ENCODE data around the gene TIAM1.

Gene TIAM1

GRCh38 chr21:31075848-31076247 is 268.2 kb downstream of the TIAM1 start:
- Histone ChIP-seq H3K4me3 (no peak overlapping the region), H3K27ac (no peak overlapping the region)
- DNase-seq (ENCODE audit: low spot score), result no peak
- TF ChIP-seq, protein P1, sequence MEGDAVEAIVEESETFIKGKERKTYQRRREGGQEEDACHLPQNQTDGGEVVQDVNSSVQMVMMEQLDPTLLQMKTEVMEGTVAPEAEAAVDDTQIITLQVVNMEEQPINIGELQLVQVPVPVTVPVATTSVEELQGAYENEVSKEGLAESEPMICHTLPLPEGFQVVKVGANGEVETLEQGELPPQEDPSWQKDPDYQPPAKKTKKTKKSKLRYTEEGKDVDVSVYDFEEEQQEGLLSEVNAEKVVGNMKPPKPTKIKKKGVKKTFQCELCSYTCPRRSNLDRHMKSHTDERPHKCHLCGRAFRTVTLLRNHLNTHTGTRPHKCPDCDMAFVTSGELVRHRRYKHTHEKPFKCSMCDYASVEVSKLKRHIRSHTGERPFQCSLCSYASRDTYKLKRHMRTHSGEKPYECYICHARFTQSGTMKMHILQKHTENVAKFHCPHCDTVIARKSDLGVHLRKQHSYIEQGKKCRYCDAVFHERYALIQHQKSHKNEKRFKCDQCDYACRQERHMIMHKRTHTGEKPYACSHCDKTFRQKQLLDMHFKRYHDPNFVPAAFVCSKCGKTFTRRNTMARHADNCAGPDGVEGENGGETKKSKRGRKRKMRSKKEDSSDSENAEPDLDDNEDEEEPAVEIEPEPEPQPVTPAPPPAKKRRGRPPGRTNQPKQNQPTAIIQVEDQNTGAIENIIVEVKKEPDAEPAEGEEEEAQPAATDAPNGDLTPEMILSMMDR (IDR thresholded peaks at IDR 0.05), result no peak

DNA sequence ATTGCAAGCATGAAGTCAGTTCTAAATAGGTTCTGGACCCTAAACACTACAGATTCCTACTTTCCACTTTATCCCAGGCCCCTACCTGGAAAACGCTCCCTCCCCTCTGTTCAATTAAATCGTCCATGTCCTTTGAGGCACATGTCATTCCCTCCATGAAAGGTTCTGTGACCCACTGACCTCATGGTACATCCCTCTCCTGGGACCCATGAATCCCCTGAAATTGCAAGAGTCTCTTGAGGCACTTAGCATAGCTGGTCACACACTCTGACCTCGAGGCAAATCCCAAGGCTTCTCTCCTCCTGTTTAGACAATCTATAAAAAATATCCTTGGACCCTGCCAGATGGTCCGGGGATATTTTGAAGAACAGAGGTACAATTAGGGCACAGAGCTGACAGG is 271.5 kb downstream of the TIAM1 start:
- H3K4me3 ChIP-seq, result no peak overlapping the region
- TF ChIP-seq, protein P1 (IDR thresholded peaks at IDR 0.05), result no peak
- no peak for DNase-seq (ENCODE audit: low spot score)
- no peak overlapping the region for H3K27ac ChIP-seq
